ENCODE data around the gene C3orf33.
"Not testable (repeated sequence)": the region's sequence is repeated elsewhere in the genome, so short reads cannot be mapped to it uniquely, and the experiment has no call there.

The C3orf33 gene

GRCh38 chr3:155805802-155806618 is at the start of gene C3orf33:
Gene C3orf33 (minus strand): TSS chr3:155806278. CDS start chr3:155806252, 26 bp downstream.
- DNase-seq (ENCODE audit: low spot score): peak; percentile 96

- DNase-seq (ENCODE audit: low spot score): peak; percentile 98
Measured at GRCh38 chr3:155854141-155854940, 48.3 kb upstream of the C3orf33 start, which contains the start of gene SLC33A1. Gene SLC33A1 (minus strand): TSS chr3:155854427. CDS start chr3:155853997, 430 bp downstream.

- DNase-seq (ENCODE audit: low spot score): peak; percentile 21
Measured at GRCh38 chr3:155853214-155854140, 47.4 kb upstream of the C3orf33 start.

- DNase-seq (ENCODE audit: low spot score): no peak
Measured at GRCh38 chr3:155852341-155852740, 46.3 kb upstream of the C3orf33 start.

GRCh38 chr3:155849404-155849803 is 43.3 kb upstream of the C3orf33 start:
- DNase-seq (ENCODE audit: low spot score): not testable (repeated sequence)

GRCh38 chr3:155847993-155848392 is 41.9 kb upstream of the C3orf33 start:
- DNase-seq (ENCODE audit: low spot score): no peak

- DNase-seq (ENCODE audit: low spot score): no peak
Measured at GRCh38 chr3:155846119-155846518, 40.0 kb upstream of the C3orf33 start.

GRCh38 chr3:155843569-155843968 is 37.5 kb upstream of the C3orf33 start:
- DNase-seq (ENCODE audit: low spot score): no peak

GRCh38 chr3:155835341-155836071 is 29.4 kb upstream of the C3orf33 start:
- DNase-seq (ENCODE audit: low spot score): no peak

GRCh38 chr3:155828490-155829098 is 22.5 kb upstream of the C3orf33 start:
- not testable (repeated sequence) for DNase-seq (ENCODE audit: low spot score)

- DNase-seq (ENCODE audit: low spot score): no peak
Measured at GRCh38 chr3:155815030-155815545, 9.0 kb upstream of the C3orf33 start.

GRCh38 chr3:155813224-155813623 is 7.1 kb upstream of the C3orf33 start:
- DNase-seq (ENCODE audit: low spot score): not testable (repeated sequence)

- DNase-seq (ENCODE audit: low spot score): no peak
Measured at GRCh38 chr3:155809181-155809580, 3.1 kb upstream of the C3orf33 start.

- no peak for DNase-seq (ENCODE audit: low spot score)
Measured at GRCh38 chr3:155807823-155808222, 1.7 kb upstream of the C3orf33 start.

- no peak for DNase-seq (ENCODE audit: low spot score)
Measured at GRCh38 chr3:155805204-155805801, 775 bp downstream of the C3orf33 start.

GRCh38 chr3:155804323-155804722 is 1.8 kb downstream of the C3orf33 start:
- no peak for DNase-seq (ENCODE audit: low spot score)

GRCh38 chr3:155792532-155792931 is 13.5 kb downstream of the C3orf33 start:
- no peak for DNase-seq (ENCODE audit: low spot score)

GRCh38 chr3:155791190-155791589 is 14.9 kb downstream of the C3orf33 start:
- DNase-seq (ENCODE audit: low spot score): no peak

GRCh38 chr3:155790272-155790925 is 15.7 kb downstream of the C3orf33 start:
- DNase-seq (ENCODE audit: low spot score): no peak
